GM23338 (cell line): ENCODE measurements around the gene PCDHA8. TPM values are rescaled to one million over a fixed set of nuclear protein-coding genes. Genes with fewer than 3 reads are reported as not detected.
A peak's percentile ranks its signal among the peaks of the same experiment; 100 is the strongest.
"Not testable (repeated sequence)": the region's sequence is repeated elsewhere in the genome, so short reads cannot be mapped to it uniquely, and the experiment has no call there.

Experiments
- ATAC-seq: fragments of 200-7000 bp; cut with Tn5 transposase; 3 replicates; pipeline ENCODE4 v1.9.1; 2020
- DNase-seq: peaks from one replicate; pipeline ENCODE4 v3.0.0-alpha.2; 2015; ENCODE audit warnings: low spot score
- H2AFZ ChIP-seq: fragments of 200-600 bp; sonication (generic); 2 replicates; pipeline ENCODE4 v1.8.0; 2016; ENCODE audit warnings: antibody characterized with exemption, mild to moderate bottlenecking, moderate library complexity
- H3F3A ChIP-seq: fragments of 200-600 bp; sonication (generic); replicated peaks from 2 replicates; pipeline ENCODE4 v1.8.0; 2017; ENCODE audit warnings: antibody characterized with exemption, mixed run types, low read depth
- H3K27ac ChIP-seq: fragments of 200-600 bp; sonication (generic); 2 replicates; pipeline ENCODE4 v1.6.1; 2016; ENCODE audit warnings: low read depth
- H3K27me3 ChIP-seq: fragments of 200-600 bp; sonication (generic); 2 replicates; pipeline ENCODE4 v1.8.0; 2016; ENCODE audit warnings: mild to moderate bottlenecking, mixed run types, moderate library complexity; ENCODE audit not compliant: insufficient read depth
- H3K36me3 ChIP-seq: fragments of 200-600 bp; sonication (generic); 2 replicates; pipeline ENCODE4 v1.8.0; 2016; ENCODE audit warnings: mild to moderate bottlenecking; ENCODE audit not compliant: insufficient read depth
- H3K4me1 ChIP-seq: fragments of 200-600 bp; sonication (generic); 2 replicates; pipeline ENCODE4 v1.8.0; 2016; ENCODE audit warnings: mild to moderate bottlenecking, moderate library complexity; ENCODE audit not compliant: insufficient read depth
- H3K4me2 ChIP-seq: fragments of 200-600 bp; sonication (generic); 2 replicates; pipeline ENCODE4 v1.7.1; 2017; ENCODE audit warnings: mixed run types
- H3K4me3 ChIP-seq: fragments of 200-600 bp; sonication (generic); 2 replicates; pipeline ENCODE4 v1.6.1; 2016; ENCODE audit warnings: mixed run types
- H3K79me2 ChIP-seq: fragments of 200-600 bp; sonication (generic); replicated peaks from 2 replicates; pipeline ENCODE4 v1.8.0; 2017; ENCODE audit warnings: mild to moderate bottlenecking; ENCODE audit not compliant: insufficient read depth
- H3K9me2 ChIP-seq: fragments of 200-600 bp; sonication (generic); 2 replicates; pipeline ENCODE4 v1.8.0; 2017; ENCODE audit not compliant: insufficient read depth
- H4K20me1 ChIP-seq: fragments of 200-600 bp; sonication (generic); replicated peaks from 2 replicates; pipeline ENCODE4 v1.8.0; 2017; ENCODE audit warnings: mild to moderate bottlenecking; ENCODE audit not compliant: insufficient read depth
- H3K27ac Mint-ChIP-seq: 2 replicates; pipeline ENCODE4 v1.8.0; 2020; ENCODE audit warnings: inconsistent platforms, mild to moderate bottlenecking, moderate library complexity, mixed read lengths
- H3K27me3 Mint-ChIP-seq: 3 replicates; pipeline ENCODE4 v1.8.0; 2022; ENCODE audit warnings: low read depth, mild to moderate bottlenecking, moderate library complexity, mixed read lengths, inconsistent platforms; ENCODE audit not compliant: insufficient read depth, poor library complexity
- H3K36me3 Mint-ChIP-seq: 3 replicates; pipeline ENCODE4 v1.8.0; 2021; ENCODE audit warnings: low read depth, mild to moderate bottlenecking, inconsistent platforms, moderate library complexity, mixed read lengths
- H3K4me1 Mint-ChIP-seq: 3 replicates; pipeline ENCODE4 v1.8.0; 2020; ENCODE audit warnings: mild to moderate bottlenecking, inconsistent platforms, mixed read lengths
- H3K4me3 Mint-ChIP-seq: 3 replicates; pipeline ENCODE4 v1.8.0; 2021; ENCODE audit warnings: moderate library complexity, mild to moderate bottlenecking, inconsistent platforms, mixed read lengths
- H3K9me3 Mint-ChIP-seq: 3 replicates; pipeline ENCODE4 v1.8.0; 2020; ENCODE audit warnings: moderate library complexity, mild to moderate bottlenecking, inconsistent platforms, mixed read lengths
- CTCF ChIP-seq, 2 experiments: fragments of 200-600 bp in 1 of 2; sonication (generic) in 1 of 2; conservative IDR thresholded peaks; 2 replicates each; pipeline versions ENCODE4 v1.5.1 to v1.6.1; 2016 to 2017; ENCODE audit warnings: antibody characterized with exemption in 2 of 2, low read depth in 2 of 2, mild to moderate bottlenecking in 2 of 2, moderate library complexity in 1 of 2
- EZH2 ChIP-seq: fragments of 200-600 bp; sonication (generic); IDR thresholded peaks from one replicate; pipeline ENCODE4 v1.8.0; 2017; ENCODE audit warnings: antibody characterized with exemption, mild to moderate bottlenecking, low read depth; ENCODE audit not compliant: unreplicated experiment
- NANOG ChIP-seq: IDR thresholded peaks from 2 replicates; pipeline ENCODE4 v1.6.1; 2016; ENCODE audit warnings: antibody characterized with exemption, borderline replicate concordance
- ZNF462 ChIP-seq: fragments of 250-450 bp; sonication (Bioruptor Pico); IDR thresholded peaks from 2 replicates; pipeline ENCODE4 v1.5.0; 2020; ENCODE audit warnings: mild to moderate bottlenecking, moderate library complexity
- polyA plus RNA-seq: library from polyadenylated mRNA; unstranded; fragments of >200 nt; fragmentation: Nextera tagmentation; extraction: Ambion mirVana; gene quantifications from 2 replicates; pipeline ENCODE4 v1.2.1, GENCODE V29; 2016
- total RNA-seq: library from RNA; depleted of rRNA; stranded (reverse); fragments of >200 nt; shearing (Covaris generic); gene quantifications from 2 replicates; pipeline ENCODE4 v1.2.3, GENCODE V29; 2014

The PCDHA8 gene
- total and polyA plus RNA-seq, 2 experiments from 2014 or later: 0.86 to 3.1 TPM

GRCh38 chr5:140800816-140801493 lies 40.0 kb upstream of the PCDHA8 start, which contains the start of gene PCDHA3 (continued):
- TF ChIP-seq ZNF462 (CRISPR knock-in tag): no peak
- TF ChIP-seq EZH2: no peak

- Mint-ChIP-seq H3K4me3 (no peak overlapping the region), H3K4me1 (no peaks in the 10 kb centered on the region; the same call in 1 of the 3 replicates), H3K27ac (no peak overlapping the region), H3K27me3 (no peaks in the 10 kb centered on the region), H3K36me3 (peaks cover 43% of the 10 kb centered on the region), H3K9me3 (peaks cover 21% of the 10 kb centered on the region)
- H3K4me1 ChIP-seq: no peaks in the 10 kb centered on the region
- H2AFZ ChIP-seq: peak overlapping the region; percentile 15; the same call in 1 of the 2 replicates
- no peaks in the 10 kb centered on the region for H3K36me3 ChIP-seq
- H3K4me3 ChIP-seq: peak overlapping the region; percentile 50
- no peaks in the 10 kb centered on the region for H3K9me2 ChIP-seq
- H3K27me3 ChIP-seq: no peaks in the 10 kb centered on the region
- no peaks in the 10 kb centered on the region for H4K20me1 ChIP-seq
- H3K4me2 ChIP-seq: peak overlapping the region; percentile 61
- peak; percentile 65 to 70 for TF ChIP-seq CTCF (conservative IDR thresholded peaks at IDR 0.05; ENCODE audit: low read depth in 2 of 2)
- TF ChIP-seq NANOG: no peak
- no peak overlapping the region for H3K27ac ChIP-seq
- no peaks in the 10 kb centered on the region for H3K79me2 ChIP-seq
- DNase-seq (peak; percentile 58), ATAC-seq (no peak)
- H3F3A ChIP-seq: no peaks in the 10 kb centered on the region
These were observed 39.5 kb upstream of the PCDHA8 start for GRCh38 chr5:140801494-140801841.

- ATAC-seq, H3K4me1 ChIP-seq, H3K9me2 ChIP-seq, H3K36me3 ChIP-seq, H3K27ac ChIP-seq, H3K27me3 Mint-ChIP-seq, DNase-seq, H3K79me2 ChIP-seq, H3K4me3 Mint-ChIP-seq, H3K4me2 ChIP-seq, H4K20me1 ChIP-seq, H3K4me1 Mint-ChIP-seq, H3K4me3 ChIP-seq, H3F3A ChIP-seq, H3K27ac Mint-ChIP-seq, H3K27me3 ChIP-seq, H2AFZ ChIP-seq: not testable (repeated sequence)
- Mint-ChIP-seq H3K36me3 (peaks cover 37% of the 10 kb centered on the region), H3K9me3 (peaks cover 19% of the 10 kb centered on the region)
These were observed 38.6 kb upstream of the PCDHA8 start for GRCh38 chr5:140802381-140802780.
